CD4-positive, alpha-beta T cell treated with Interleukin-1 beta for 1 hour (primary cell): ENCODE measurements around the gene PDE11A.

Experiments used
- DNase-seq, 2 donors: peaks; one replicate each; pipeline ENCODE4 v3.0.0-alpha.2; 2020 to 2022

Gene PDE11A

DNA sequence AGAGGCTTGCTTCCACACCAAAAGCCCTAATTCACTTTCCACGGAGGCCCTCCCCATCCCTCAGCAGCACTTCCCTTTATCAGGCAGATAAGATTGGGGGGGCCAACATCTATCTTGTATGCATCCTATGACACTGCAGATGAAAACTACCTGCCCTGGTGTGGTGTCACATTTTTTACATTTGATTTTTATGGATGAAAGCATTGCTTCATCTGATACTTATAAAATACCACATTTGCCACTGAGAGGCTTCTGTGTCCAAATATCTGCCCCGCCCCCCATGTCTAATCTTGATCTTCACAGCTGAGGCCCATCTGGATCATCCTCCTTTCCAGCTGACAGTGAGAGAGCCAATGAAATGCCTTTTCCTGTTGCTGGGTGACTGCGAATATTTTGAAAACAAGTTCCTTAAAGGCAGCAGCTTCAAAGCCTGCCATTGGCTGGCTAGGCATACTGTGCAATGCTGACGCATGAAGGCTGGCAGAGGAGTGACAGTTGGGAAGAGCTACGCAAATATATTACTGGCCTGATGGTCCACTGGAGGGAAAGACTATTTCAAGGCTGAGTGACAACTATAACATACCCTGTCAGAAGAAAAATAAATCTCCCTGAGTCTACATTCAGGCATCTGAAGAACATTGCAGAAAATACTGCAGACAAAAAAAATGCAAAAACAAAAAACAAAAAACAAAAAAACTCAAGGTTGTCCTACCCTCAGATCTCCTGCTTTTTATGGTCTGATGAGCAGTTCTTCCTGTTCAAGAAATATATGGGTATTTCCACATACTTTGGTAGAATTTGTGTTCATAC, 318.7 kb downstream of the PDE11A start:
- DNase-seq: peak; percentile 31 to 67

DNA sequence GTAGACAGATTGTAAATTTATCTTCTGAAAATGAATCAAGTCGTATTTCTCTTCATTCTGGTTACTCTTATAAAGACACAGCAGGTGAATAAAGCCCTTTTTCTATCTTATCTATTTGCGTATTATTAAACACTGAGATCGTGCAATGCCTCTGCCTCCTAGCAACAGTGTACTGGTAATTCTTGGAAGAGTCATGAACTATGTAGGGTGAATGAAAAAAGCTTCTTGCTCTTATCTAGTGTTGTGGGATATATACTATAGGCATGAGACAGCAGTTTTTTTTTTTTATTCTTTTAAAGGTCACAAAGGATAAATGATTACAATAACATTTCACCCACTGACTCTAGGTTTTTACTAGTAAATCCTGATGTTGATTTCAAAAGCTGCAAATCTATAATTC, 324.2 kb downstream of the PDE11A start:
- DNase-seq: no peak

DNA sequence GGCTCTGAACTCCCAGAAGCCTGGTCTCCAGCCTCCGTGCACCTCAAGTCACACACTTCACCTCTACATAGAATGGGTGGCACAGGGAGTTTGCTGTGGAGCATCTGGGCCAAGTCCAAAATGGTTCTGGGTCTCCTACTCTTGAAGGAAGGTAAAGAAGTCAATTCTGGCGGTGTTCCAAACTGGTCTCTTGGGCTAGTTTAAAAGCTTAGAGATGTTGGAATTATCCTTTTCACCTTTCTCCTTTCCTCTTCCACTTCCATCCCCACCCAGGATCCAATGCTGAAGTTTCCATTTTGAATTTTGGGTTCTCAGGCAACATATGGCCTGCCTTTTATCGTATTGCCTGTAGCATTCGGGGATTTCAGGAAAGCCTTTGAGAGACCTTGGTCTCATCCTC, 325.2 kb downstream of the PDE11A start:
- DNase-seq: no peak

DNA sequence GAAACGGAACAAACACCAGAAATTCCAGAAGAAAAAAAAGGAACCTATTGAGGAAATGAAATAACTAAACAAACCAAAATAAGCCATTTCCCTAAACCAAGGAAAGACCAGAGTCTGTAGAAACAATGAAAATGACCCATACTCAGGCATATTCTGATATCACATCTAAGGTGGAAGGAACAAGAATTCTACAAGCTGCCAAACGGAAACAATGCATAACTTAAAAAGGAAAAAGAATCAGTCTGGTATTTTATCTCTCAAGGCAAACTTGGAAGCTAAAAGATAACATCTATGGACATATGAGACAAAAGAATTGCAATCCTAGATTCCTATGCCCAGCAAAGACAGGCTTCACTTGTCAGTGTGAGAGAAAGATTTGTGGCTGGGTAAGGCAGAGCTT, 326.2 kb downstream of the PDE11A start:
- no peak for DNase-seq

DNA sequence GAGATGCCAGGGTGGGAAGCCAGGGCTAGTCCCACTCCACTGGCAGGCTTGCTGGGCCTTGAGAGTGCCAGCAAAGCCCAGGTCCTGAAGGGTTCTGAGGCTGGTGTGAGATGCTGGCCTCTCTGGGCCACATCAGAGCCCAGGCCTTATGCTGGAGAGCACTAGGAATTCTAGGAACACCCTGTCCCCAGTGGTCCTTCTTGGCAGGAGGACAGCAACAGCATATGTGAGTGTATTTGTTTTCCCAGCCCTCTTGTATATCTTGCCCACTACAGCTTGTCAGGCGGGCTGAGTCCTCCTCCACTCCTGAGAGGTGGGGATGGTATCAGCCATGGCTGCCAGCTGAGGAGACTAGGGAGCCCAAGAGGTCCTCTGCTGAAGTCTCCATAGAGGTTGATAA, 327.0 kb downstream of the PDE11A start:
- no peak for DNase-seq

DNA sequence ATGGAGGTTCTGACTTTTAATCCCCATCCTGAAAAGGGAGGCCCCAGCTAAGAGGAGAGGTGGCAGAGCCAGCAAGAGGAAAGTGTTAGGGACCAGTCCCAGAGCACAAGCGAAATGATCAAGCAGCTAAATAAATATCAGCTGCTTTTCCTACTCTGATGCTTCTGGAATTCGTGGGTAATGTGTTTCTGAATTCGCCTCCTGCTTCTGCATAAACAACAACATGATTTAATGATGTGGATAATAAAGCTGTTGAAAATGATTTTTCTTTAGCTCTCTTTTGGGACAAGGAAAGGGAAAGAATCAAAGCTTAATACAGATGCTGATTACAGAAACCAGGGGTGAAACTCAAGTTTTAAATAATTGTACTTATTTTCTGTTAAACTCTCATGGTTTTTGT, 329.7 kb downstream of the PDE11A start:
- no peak for DNase-seq

DNA sequence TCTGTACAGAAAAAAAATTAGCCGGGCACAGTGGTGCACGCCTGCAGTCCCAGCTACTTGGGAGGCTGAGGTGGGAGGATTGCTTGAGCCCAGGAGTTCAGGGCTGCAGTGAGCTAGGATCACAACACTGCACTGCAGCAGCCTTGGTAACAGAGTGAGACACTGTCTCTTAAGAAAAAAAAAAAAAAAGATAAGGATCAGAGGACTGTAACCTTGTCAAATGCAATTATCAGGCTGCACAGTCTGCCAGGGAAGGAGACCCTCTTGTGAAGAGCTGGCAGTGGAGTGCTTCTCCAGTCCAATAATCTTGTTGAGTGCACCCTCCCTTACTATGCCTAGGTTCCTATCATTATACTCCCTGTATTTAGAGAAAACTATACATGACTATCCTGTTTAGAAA, 330.7 kb downstream of the PDE11A start:
- no peak for DNase-seq

DNA sequence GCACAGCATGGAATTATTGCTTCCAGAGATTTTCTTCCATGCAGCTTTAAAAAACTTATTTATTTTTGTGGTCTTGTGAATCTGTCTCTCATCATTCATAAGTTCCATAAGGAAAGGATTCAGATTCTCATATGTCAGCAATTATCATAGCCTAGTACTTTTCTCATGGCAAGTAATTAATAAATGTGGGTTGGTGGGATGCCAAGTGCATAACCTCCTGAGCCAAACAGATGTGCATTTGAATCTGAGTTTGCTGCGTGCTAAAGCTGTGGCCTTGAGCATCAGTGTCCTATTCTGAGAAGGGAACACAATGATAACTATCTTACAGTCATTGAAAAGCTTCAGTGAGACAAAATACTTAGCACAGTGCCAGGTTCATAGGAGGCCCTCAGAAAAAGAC, 331.9 kb downstream of the PDE11A start:
- no peak for DNase-seq

DNA sequence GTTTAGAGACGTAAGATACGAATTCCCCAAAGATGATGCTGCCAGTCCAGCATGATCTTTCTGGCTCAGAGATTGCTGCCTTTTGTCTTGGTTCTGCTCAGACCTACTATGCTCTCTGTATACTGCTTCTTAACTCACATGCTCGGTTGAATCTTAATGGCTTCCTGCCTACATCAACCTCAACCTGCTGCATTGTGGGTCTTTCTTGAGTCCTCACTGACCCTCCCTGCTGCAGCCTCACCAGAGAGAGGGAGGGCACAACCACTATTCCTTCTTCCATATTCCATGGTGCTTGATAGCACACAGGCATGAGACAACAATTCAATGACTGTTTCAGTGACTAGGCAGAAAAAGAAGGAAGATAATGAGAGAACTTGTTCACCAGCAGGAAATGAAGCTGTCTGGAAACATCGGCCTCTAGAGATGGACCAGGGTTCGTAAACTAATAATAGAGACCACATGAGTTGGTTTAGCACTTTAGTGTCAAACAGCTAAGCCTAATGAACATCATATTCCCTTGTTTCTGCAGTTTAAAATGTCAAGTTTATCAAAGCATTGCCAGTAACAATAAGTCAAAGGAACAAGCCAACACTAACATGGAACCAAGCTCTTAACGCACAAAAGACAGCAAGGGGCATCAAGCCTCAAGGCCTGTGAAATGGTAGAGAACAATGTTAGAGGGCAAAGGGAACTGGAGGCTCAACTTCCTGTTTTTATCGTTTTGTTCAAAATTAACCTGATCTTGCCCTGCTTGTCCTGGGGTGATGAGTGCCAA, 333.9 kb downstream of the PDE11A start:
- no peak for DNase-seq

DNA sequence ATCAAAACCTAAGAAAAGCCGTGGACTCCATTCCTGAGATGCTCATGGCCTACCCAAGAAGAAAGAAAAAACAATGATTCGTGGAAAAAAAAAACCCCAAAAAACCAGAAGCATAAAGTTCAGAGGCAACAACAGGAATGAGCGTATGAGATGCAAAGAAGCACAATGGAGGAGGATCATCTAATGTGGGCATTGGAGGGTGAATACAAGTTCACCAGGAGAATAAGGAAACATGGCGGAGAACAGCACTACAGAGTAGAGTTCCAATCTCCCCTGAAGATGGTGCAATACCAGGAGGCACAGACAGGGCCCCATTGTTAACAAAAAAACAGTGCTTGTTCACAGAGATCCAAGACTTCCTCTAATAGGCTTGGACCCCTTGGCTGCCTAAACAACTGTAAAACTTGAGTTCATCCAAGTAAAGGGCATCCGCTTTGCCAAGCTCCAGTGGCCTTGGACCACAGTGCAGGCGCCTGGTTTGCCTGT, 337.2 kb downstream of the PDE11A start:
- no peak for DNase-seq

DNA sequence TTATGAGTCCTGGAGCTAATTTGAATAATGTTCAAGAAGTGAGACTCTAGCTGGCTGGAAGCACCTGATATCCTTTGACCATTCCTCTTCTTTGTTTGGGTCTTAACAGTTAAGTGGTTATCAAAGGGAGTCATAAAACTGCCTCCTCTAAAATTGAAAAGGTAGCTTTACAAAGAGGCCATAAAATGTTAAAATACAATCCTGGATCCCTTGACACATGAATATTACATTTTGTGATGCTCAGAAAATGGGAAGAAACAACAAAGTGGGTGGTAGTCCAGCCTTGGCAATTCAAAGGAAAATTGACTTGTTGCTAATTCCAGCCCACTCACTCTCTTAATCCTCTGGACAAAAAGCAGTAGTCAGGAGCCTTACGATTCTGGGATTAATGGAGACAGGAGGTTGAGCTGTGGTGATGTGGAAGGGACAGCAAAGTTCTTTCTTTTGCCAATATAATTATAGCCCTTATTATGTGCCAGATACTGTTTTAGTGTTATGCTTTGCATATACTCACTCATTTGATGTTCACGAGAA, 339.2 kb downstream of the PDE11A start:
- DNase-seq: no peak

DNA sequence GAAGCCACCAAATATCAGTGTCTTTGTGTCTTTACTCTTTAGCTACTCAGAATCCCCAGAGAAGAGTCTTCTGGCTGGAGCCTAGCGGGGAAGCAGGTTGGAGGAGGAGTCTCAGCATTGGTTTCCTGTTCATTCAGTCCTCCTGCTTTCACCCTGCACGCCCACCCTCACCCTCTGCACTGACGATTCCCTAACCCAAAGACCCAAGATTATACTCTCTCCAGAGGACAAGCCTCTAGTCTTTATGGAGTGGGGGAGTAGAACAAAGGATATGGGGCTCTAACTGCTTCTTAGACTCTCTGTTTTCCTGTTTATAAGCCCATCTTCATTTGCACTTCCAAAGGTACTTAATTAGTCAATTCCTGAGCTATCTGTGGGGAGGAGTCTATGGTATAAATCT, 341.2 kb downstream of the PDE11A start:
- no peak for DNase-seq

DNA sequence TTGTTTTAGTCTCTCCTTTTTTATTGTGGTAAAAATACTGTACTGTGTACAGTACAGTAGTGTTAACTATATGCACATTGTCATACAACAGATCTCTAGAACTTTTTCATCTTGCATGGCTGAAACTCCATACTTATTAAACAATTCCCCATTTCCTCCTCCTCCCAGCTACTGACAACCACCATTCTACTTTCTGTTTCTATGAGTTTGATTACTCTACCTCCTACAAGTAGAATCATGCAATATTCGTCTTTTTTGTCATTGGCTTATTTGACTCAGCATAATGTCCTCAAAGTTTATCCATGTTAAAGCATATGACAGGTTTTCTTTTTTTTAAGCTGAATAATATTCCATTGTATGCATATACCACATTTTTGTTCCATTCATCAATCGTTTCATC, 341.8 kb downstream of the PDE11A start:
- DNase-seq: no peak

DNA sequence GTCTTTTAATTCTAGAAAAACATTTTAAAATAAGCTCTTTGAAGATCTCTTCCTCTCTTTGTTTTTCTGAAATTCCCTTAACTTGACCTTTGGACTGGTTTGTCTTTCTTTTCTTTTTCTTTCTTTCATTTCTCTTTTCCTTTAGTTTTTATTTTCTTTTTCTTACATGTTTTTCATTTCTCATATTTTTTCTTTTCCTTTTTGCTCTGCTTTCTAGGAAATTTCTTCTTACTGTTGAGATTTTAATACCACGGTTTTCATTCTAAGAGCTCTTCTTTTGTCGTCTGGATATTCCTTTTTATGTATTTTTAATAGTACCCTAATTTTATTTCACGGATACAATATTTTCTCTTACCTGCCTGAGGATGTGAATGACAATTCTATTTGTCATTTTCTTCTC, 342.2 kb downstream of the PDE11A start:
- DNase-seq: no peak

DNA sequence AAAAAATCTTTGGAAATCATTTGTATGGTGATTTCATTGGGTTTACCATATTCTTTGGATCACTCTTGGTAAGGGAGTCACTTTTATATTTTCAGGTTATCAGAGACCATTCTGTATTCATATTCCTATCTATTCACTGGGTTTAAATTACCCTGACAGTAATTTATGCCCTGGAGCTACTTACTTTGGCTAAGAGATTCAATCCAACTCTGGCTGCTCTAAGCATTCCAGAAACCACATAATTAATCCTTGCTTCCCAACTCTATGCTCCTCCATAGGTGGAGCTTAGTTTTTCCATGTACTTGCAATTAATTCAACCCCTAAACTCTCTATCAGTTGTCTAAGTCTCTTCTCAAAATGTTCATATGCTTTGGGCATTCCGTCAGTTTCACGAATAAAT, 343.7 kb downstream of the PDE11A start:
- no peak for DNase-seq

DNA sequence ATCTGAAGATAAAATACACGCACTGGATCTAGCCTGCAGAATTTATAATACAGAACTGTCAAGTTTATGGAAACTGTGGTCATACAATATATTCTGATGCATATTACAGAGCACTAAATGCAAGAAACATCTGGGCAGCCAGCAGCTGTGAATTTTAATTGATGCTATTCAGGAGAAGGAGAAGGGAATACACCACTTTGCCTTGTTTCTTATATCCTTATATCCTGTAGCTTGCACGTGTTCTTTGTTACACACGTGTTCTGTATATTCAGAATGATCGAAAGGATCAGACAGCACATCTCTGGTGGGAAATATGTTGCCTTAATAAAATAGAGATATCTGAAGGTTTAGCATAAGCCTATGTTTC, 344.2 kb downstream of the PDE11A start:
- no peak for DNase-seq

DNA sequence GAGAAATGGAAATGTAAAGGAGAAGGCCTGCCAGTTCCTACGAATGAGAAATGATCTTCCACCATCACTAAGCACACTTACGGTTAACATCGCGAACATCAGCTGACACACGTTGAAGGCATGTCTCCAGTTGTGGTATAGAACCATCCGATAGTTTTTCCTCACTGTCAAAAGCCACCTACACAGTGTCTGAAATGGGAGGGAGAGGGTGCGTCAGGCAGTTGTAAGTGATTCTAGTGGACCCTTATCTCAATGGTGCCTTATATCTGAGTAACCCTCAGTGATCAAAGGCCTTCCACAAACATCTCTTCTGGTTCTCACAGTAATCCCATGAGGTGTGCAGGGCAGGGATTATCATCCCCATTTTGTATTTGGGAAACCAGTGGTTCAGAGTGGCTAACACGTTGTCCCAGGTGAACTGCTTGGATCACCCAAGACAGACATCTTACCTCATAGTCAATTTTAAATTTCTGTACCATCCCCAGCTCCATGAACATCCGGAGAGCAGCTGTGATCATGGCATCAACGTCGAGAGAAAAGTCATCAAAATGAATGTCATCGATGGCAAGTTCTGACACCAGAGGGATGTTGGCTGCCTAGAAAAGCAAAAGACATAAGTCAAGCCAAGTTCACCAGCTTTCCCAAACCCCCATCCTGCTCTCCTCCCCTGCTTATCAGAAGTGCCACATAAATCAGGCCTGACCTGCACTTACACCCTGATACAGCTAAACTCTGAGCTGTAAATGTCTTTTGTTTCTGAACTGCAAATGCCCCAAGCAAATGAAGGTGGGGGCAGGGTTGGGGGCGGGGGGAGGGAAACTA, 344.8 kb downstream of the PDE11A start:
- DNase-seq: no peak

DNA sequence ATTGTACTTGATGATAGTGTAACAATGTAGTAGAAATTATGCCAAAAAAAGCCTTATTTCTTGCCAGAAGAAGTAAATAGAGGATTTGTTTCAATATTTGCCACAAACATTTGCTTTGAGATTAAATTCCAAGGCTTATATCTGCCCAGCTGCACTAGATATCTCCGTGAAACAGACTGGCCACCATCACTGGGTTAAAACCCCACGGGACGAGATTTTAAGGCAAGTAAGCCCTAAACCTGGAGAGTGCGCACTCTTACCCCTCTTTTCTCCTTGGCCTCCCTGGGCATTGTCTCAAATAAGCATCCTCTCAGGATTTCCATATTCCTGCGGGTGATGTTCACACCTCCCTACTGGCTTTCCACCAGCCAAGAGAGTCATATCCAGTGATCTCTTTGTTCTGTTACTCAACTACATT, 345.6 kb downstream of the PDE11A start:
- DNase-seq: no peak

DNA sequence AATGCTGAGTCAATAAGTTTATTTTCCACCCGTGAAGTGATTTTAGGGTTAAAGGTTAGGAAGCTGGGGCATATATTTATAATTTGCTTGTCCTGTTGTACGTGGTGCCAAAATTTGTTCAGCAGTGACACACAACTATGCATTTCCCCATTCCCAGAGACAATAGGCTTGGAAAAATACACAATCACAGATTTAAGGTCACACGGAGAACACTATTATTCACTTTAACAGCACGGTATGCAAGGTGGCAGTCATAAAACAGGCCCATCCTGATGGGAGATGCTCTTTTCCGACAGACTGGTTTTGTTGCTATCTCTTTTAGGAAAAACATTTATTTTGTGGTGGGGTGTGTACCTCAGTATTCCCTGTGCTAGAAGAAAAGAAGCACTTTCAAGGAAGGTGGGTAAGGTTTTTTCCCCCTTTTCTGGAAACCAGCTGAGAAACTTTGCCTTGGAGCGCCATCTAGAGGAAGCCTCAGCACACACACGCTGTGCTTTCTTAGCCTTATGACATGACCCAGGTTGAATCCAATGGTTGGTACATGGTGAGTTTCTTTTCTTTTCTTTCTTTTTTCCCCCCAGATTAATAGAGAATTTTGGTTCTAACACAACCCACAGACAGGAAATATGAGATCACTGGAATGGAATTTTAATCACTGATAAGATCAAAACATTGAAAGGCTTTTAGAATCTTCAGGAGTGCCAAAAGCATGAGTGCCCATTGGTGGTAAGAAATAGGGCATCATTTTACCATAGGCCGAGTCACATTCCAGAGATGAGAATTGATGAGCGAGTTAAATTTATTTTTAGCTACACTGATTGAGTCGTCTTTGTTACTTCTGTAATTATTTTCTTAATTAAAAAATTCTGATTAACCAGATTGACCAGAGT, 347.9 kb downstream of the PDE11A start:
- peak; percentile 13 to 32 for DNase-seq

DNA sequence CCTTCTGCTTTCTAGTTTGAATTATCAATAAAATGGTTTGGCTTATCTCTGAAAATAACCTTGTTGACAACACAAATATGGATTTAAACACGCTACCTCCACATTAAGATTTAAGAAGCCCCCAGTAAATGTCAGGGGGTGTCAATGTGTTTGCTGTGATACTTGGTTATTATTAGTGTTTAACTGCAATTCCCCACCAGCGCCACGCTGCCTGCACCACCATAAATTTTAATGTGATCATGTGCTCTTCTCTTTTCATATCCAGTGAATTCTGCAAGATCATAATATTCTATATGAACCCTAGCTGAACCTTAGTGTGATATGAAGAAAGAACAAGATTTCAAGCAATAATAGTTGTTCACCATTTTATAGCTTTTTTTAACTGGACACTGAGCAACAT, 349.3 kb downstream of the PDE11A start:
- DNase-seq: no peak

DNA sequence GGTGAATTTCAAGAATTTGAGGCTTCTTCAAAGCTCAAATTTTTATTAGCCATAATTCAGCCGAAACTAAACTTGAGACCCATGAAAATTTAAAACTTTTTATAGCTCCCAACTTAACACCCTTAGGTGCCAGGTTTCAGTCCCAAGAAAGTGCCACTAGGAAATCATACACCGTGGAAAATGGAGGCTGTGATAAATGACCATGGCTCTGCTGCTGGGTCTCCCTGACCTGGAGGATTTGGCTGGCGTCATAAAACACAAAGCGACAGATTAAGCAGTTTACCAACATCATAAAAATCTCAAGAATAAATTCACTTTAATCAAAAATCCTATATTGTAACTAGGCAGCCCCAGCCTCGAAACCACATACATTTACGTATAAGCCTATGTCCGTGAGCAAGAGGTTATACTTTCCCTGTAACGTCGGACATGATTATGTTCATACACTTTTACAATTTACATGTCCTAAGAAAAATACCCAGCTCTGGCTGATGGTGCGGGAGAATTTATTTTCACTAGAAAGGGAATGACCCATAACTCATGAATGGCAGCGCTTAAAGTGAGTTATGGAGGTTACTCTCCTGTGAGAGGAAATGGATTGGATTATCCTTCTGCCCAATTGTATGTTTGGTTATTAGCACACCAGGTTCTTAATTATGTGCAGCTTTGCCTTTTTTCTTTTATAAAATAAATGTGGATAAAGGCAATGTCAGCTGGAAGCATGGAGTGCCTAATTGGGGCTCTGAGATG, 350.6 kb downstream of the PDE11A start:
- no peak for DNase-seq
